GM10248 (cell line): ENCODE data around the gene EPHA2.

Experiments used
- CTCF ChIA-PET: fragments of 300-600 bp; sonication (Branson Sonifier 250); formaldehyde crosslinking; extraction: SDS; loops from one replicate; lab custom pipeline; 2021; ENCODE audit warnings: antibody characterized with exemption; lab: Yijun Ruan, JAX
- POLR2A ChIA-PET: fragments of 350-650 bp; sonication (Branson Sonifier 250); formaldehyde crosslinking; extraction: SDS; loops from one replicate; lab custom pipeline; 2020; ENCODE audit warnings: antibody characterized with exemption; lab: Yijun Ruan, JAX
- DNase-seq: peaks from one replicate; pipeline ENCODE4 v3.0.0; 2012; ENCODE audit errors: extremely low spot score
- CTCF ChIP-seq: IDR thresholded peaks from 2 replicates; pipeline ENCODE4 v1.5.1; 2012; ENCODE audit warnings: mild to moderate bottlenecking, low read depth; ENCODE audit errors: extremely low read depth, missing control alignments, control extremely low read depth

Gene EPHA2

DNA sequence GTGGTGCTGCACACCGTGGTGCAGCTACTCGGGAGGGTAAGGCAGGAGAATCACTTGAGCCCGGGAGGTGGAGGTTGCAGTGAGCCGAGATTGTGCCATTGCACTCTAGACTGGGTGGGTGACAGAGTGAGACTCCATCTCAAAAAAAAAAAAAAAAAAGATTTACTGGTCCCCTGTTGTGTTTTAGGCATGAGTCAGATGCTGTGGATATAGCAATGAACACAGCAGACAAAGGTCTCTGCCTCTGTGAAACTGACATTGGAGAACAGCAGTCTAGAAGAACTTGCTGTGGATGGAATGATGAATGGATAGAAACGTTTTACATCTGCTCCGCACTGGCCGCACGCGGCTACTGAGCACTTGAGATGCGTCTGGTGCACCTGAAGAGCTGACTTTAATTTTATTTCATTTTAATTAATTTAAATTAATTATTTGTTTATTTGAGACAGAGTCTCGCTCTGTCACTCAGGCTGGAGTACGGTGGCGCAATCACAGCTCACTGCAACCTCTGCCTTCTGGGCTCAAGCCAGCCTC, 24.5 kb upstream of the EPHA2 start:
- CTCF ChIA-PET: interaction anchor here (17.0 kb wide), 1 partner anchor 99 kb away, joined by 328 read pairs; no protein-coding TSS in a partner anchor
- POLR2A ChIA-PET: no interaction called here
- DNase-seq: no peak
- TF ChIP-seq CTCF: no peak

GRCh38 chr1:16178596-16179497, 23.0 kb upstream of the EPHA2 start:
- no peak for DNase-seq
- ChIA-PET POLR2A (interaction anchor here (0.6 kb wide), 1 partner anchor 484 kb away, joined by 6 read pairs; no protein-coding TSS in a partner anchor), CTCF (interaction anchor here (17.0 kb wide), 1 partner anchor 98 kb away, joined by 328 read pairs; no protein-coding TSS in a partner anchor)
- no peak for TF ChIP-seq CTCF

GRCh38 chr1:16177306-16177705, 21.4 kb upstream of the EPHA2 start:
- DNase-seq: no peak
- ChIA-PET POLR2A (no interaction called here), CTCF (interaction anchor here (0.8 kb wide), 1 partner anchor 37 kb away, joined by 3 read pairs; no protein-coding TSS in a partner anchor)
- no peak for TF ChIP-seq CTCF

DNA sequence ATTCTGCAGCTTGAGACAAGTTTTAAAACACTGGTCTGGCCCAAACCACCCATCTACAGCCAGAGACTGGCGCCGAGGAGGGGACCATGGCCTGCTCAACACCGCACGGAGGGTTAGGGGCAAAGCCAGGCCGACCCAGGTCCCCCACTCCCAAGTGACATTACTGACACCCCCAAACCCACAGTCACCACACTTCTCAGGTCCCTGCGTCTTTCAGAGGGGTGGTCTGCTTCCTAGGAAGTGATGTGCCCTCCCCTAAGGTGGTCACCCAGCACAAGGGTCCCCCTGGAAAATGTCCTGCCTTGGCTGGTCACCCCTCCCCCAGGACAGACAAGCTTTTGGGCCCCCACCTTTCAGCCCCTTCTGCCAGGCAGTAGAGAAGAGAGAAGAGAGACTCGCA, 20.8 kb upstream of the EPHA2 start:
- POLR2A ChIA-PET: no interaction called here
- CTCF ChIA-PET: interaction anchor here (0.8 to 1.2 kb wide), 2 partner anchors 36 to 97 kb away, joined by 3 read pairs; no protein-coding TSS in a partner anchor
- DNase-seq: no peak
- no peak for TF ChIP-seq CTCF

DNA sequence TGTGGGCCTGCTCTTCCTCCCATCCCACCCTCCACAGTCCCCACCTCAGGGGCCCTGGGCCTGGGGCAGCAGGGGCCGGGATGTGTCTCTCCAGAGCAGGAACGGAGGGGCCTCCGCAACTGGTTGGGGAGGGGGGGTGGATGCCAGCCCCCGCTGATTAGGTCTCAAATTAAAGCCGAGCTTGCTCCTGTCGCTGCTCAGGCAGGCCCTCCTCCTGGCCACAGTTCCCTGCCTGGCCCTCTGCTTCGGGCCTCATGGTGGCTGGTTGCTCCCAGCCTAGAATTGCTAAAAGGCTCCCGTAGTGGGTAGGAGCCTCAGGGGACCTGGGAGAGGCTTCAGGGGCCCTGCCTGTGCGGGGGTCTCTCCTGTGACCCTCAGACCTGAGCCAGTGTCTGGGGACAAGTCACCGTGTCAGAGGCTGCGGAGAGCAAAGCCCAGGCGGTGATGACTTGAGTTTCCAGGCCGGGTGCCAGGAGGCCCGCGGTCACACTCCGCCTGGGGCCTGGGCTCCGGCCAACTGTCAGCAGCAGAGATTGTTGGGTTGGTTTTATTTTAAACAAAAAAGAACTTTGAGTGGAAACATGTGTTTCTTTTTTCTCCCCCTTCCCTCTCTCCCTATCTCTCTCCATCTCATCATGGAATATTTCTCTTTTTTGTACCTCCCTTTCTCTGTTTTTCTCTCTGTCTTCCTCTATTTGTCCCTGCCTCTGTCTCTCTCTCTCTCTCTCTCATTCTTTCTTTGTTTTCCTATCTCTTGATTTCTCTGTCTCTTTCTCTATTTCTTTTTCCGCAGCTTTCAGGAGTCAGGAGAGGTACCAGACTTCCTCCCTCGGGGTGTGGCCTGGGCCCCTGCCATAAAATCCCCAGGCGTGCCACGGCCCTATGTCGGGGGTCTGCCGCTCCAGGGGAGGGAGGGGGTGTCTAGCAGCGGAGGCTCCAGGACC, 20.0 kb upstream of the EPHA2 start:
- POLR2A ChIA-PET: no interaction called here
- CTCF ChIA-PET: interaction anchor here (0.7 to 1.2 kb wide), 2 partner anchors 13 to 96 kb away, joined by 3 read pairs; no protein-coding TSS in a partner anchor
- TF ChIP-seq CTCF: no peak
- no peak for DNase-seq

DNA sequence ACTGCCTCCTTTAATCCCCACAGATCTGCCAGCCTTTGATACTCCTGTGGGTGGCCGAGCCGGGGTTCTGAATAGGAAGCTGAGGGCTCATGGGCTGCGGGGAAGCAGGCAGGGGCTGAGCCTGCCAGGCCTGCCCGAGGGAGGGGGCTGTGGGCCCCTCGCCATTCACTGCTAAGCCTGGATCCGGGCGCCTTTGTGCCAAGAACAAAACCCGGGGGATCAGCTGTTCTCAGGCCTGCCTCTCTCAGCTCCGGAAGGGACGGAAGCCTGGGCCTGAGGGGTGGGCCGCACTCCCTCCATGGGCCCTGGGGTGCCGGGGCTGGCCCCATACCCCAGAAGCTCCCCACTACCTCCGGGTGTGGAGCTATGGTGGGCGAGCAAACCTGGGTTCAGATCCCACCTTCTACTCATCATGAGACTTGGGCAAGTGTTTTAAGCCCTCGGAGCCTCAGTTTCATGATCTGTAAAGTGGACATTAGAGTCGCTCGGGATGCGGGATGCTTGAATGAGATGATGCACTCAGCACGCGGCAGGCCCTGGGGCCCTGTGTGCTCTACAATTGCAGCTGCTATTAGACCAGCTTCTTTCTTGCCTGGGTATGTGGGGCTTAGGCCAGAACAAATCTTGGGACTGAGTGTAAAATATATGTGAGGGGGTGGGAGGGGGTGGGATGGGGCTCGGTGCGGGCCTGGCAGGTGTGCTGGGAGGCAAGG, 19.2 kb upstream of the EPHA2 start:
- CTCF ChIA-PET: interaction anchor here (0.7 to 2.3 kb wide), 4 partner anchors 14 to 97 kb away, joined by 3 to 6 read pairs (median 4); no protein-coding TSS in a partner anchor
- POLR2A ChIA-PET: no interaction called here

More for the DNA sequence above, 19.2 kb upstream of the EPHA2 start:
- DNase-seq: no peak
- no peak for TF ChIP-seq CTCF
